GM12874 (cell line): ENCODE results near the gene SDC1.

Experiments used
- CTCF ChIP-seq: IDR thresholded peaks from 2 replicates; pipeline ENCODE4 v1.5.1; 2011; ENCODE audit warnings: low read depth, mild to moderate bottlenecking, control low read depth, low read length, moderate library complexity; ENCODE audit not compliant: insufficient read depth

SDC1 gene

DNA sequence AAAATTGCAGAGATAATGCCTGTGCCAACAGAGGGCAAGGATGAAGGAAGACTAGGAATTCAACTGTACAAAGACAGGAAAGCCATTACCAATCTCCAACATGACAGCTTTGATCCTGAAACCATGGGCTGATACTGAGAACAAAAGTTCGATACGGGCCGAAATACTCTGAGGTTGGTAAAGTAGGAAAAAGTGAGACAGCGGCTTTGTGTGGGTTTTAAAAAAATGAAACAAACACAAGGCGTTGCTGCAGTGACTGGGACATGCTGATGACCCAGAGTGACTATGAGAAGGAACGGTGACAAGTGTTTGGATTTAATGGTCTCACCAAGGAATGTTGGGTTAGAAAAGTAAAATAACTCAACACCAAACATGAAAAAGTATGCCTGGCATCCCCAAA is 24.2 kb upstream of the SDC1 start:
- TF ChIP-seq CTCF, result no peak

DNA sequence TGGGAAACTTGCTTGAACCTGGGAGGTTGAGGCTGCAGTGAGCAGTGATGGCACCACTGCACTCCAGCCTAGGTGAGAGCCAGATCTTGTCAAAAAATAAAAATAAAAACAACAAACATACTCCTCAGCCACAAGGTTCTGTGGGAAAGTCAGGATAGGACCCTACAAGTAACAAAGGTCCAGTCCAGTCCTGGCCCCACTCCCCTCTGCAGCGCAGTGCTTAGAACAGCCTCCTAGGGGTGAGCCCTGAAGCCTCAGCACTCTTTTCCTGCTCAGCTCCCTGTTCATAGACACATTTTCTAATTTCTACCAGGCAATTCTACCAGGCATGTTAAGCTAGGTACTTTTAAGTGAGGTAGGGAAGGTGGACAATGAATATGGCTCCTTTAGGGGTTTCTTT is 22.2 kb upstream of the SDC1 start:
- no peak for TF ChIP-seq CTCF

DNA sequence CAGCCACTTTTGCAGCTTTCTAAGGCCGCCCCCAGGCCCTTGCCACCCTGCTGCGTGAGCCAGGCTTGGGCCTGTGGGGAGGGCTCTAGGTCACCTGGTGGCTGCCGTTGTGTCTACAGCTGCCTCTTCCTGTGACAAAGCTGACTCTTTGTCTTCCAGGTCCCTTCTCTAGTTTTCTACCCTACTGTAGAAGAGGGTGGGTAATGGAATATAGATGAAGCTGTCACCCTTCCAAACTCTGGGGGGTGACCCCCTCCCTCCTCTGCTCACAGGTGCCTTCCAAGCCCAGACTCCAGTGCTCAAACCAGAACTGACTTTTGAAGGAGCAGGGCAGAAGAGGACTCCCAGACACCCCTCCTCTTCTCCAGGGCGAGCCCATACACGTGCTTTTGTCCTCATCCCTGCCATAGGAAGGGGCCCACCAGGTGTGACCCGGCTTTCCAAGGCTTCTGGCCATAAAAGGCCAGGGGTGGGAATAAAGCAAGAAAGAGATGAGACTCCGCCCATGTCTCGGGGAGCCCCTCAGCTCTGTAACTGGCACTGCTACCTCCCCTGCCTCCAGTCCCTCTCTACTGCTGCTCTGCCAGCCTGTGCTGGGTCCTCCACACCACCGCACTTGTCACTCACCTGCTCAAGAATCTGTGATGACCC is 17.9 kb upstream of the SDC1 start:
- TF ChIP-seq CTCF, result no peak

- peak; percentile 65 for TF ChIP-seq CTCF
Observed at GRCh38 chr2:20241973-20242726, 17.2 kb upstream of the SDC1 start.

DNA sequence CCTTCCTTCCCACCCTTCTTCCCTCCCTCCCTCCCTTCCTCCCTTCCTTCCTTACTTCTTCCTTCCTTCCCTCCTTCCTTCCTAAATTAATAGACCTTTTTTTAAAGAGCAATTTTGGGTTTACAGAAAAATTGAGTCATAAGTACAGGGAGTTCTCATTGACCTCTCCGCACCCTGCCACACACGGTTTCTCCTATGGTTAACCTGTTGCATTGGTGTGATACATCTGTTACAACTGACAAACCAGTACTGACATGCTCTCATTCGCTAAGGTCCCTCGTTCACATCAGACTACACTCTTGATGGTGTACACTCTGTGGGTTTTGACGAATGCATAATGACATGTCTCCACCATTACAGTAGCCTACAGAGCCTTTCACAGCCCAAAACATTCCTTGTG is 11.6 kb upstream of the SDC1 start:
- no peak for TF ChIP-seq CTCF

DNA sequence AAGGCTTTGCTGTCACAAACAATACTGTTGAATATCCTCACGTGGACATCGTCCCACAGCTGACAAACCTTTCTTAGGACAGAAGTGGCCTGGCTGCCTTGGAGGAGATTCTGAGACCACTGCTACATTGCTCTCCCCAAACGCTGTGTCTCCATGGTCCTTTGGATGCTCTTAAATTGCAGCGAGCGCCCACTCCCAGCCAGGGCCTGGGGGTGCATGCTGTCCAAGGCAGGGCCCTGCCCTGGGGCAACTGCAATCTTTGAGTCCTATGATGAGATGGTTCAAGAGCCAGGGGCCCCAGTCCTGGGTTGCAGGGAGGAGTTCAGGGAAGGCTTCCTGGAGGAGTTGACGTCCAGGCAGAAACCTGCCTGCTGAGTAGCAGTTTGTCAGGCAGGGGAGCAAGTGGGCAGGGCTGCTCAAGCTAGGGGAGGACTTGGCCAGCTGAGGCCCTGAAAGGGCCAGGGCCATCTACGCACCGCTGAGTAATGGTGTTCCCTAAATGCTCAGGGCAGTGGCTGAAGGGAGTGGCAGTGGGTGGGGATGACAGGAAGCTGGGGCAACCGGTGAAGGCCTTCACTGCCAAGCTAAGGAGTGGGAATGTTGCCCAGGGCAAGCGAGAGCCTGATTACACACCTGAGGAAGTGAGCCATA is 10.8 kb upstream of the SDC1 start:
- no peak for TF ChIP-seq CTCF

DNA sequence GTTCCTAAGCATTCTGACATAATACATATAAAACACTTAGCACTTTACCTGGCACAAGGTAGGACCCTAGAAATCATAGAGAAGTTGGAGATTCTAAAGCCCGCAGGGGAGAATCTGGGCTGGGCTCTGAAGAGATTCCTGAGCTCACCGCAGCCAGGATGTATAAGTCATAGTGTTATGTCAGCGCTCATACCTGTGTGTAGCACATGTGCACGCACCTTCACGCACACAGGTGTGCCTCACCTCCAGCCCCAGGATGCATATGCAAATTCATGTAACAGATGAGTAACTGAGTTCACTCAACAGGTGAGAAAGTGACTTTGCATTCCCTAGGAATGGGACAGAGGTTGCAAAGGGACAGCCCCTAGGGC is 7.9 kb upstream of the SDC1 start:
- TF ChIP-seq CTCF, result no peak
